Calu3 (cell line): ENCODE results near the gene UCK1. TPM values are rescaled to one million over a fixed set of nuclear protein-coding genes. Genes with fewer than 3 reads are reported as not detected.

Experiments
- BruUV-seq: library from RNA; stranded (reverse); fragments of 400-500 nt; replicated peaks from 2 replicates; lab custom pipeline; 2021; lab: Mats Ljungman, UMichigan
- CTCF ChIA-PET: fragments of 300-600 bp; sonication (Branson Sonifier 250); formaldehyde crosslinking; loops from one replicate; lab custom pipeline; 2022; ENCODE audit warnings: antibody characterized with exemption; lab: Charles Lee
- DNase-seq: peaks from one replicate; pipeline ENCODE4 v3.0.0; 2022
- H3K27ac Mint-ChIP-seq: one replicate; pipeline ENCODE4 v1.8.0; 2022; ENCODE audit warnings: mixed read lengths; ENCODE audit not compliant: unreplicated experiment
- H3K27me3 Mint-ChIP-seq: one replicate; pipeline ENCODE4 v1.8.0; 2022; ENCODE audit warnings: mixed read lengths; ENCODE audit not compliant: unreplicated experiment
- H3K36me3 Mint-ChIP-seq: one replicate; pipeline ENCODE4 v1.8.0; 2022; ENCODE audit warnings: mild to moderate bottlenecking, moderate library complexity, mixed read lengths; ENCODE audit not compliant: insufficient read depth, unreplicated experiment
- H3K4me1 Mint-ChIP-seq: one replicate; pipeline ENCODE4 v1.8.0; 2022; ENCODE audit warnings: mild to moderate bottlenecking, low read depth, mixed read lengths; ENCODE audit not compliant: unreplicated experiment
- H3K4me3 Mint-ChIP-seq: one replicate; pipeline ENCODE4 v1.8.0; 2022; ENCODE audit warnings: mild to moderate bottlenecking, low read depth, moderate library complexity, mixed read lengths; ENCODE audit not compliant: unreplicated experiment
- H3K9me3 Mint-ChIP-seq: one replicate; pipeline ENCODE4 v1.8.0; 2022; ENCODE audit warnings: low read depth, mixed read lengths; ENCODE audit not compliant: unreplicated experiment
- CTCF ChIP-seq: fragments of 200-600 bp; IDR thresholded peaks from one replicate; pipeline ENCODE4 v1.8.0; 2022; ENCODE audit warnings: antibody characterized with exemption; ENCODE audit not compliant: unreplicated experiment
- intact Hi-C: fragments of 100-400 bp; cut with micrococcal nuclease; formaldehyde crosslinking; loops from one replicate; pipeline ENCODE4 v1.10.0; 2022; ENCODE audit not compliant: unreplicated experiment
- total RNA-seq: library from RNA; stranded (reverse); gene quantifications from 2 replicates; pipeline ENCODE4 v1.2.3, GENCODE V29; 2022

Gene UCK1
- total RNA-seq, 1 experiment from 2014 or later = 19.6 TPM

GRCh38 chr9:131513177-131513576 lies 17.9 kb downstream of the UCK1 start:
- H3K27me3 Mint-ChIP-seq = no peaks in the 10 kb centered on the region
- H3K36me3 Mint-ChIP-seq = peaks cover 5% of the 10 kb centered on the region
- H3K27ac Mint-ChIP-seq = no peak overlapping the region
- no peaks in the 10 kb centered on the region for H3K4me1 Mint-ChIP-seq
- no TSS peak for BruUV-seq
- TF ChIP-seq CTCF = no peak
- no peak for DNase-seq
- no peaks in the 10 kb centered on the region for H3K9me3 Mint-ChIP-seq
- intact Hi-C loops = no loop called here
- CTCF ChIA-PET = no interaction called here
- no peak overlapping the region for H3K4me3 Mint-ChIP-seq

- DNase-seq = no peak
- BruUV-seq = no TSS peak
- Mint-ChIP-seq H3K4me1 (no peaks in the 10 kb centered on the region), H3K27ac (no peak overlapping the region), H3K36me3 (peaks cover 5% of the 10 kb centered on the region), H3K4me3 (no peak overlapping the region), H3K27me3 (no peaks in the 10 kb centered on the region), H3K9me3 (no peaks in the 10 kb centered on the region)
- intact Hi-C loops = no loop called here
- CTCF ChIA-PET = no interaction called here
- TF ChIP-seq CTCF = no peak
These were observed 19.2 kb downstream of the UCK1 start for GRCh38 chr9:131511880-131512279.

GRCh38 chr9:131511416-131511815 lies 19.6 kb downstream of the UCK1 start:
- H3K4me3 Mint-ChIP-seq = no peak overlapping the region
- no peaks in the 10 kb centered on the region for H3K9me3 Mint-ChIP-seq
- no peak overlapping the region for H3K27ac Mint-ChIP-seq
- no peak for TF ChIP-seq CTCF
- peaks cover 5% of the 10 kb centered on the region for H3K36me3 Mint-ChIP-seq
- intact Hi-C loops = no loop called here
- H3K4me1 Mint-ChIP-seq = no peaks in the 10 kb centered on the region
- no TSS peak for BruUV-seq
- no peaks in the 10 kb centered on the region for H3K27me3 Mint-ChIP-seq
- CTCF ChIA-PET = no interaction called here
- DNase-seq = no peak

GRCh38 chr9:131505012-131505411 lies 26.1 kb downstream of the UCK1 start:
- no peak for DNase-seq
- Mint-ChIP-seq H3K4me3 (no peak overlapping the region), H3K4me1 (peaks cover 17% of the 10 kb centered on the region), H3K27me3 (no peaks in the 10 kb centered on the region), H3K36me3 (peaks cover 22% of the 10 kb centered on the region), H3K27ac (no peak overlapping the region), H3K9me3 (no peaks in the 10 kb centered on the region)
- TF ChIP-seq CTCF = no peak
- CTCF ChIA-PET = interaction anchor here (0.7 kb wide), 1 partner anchor 82 kb away, joined by 3 read pairs; no protein-coding TSS in a partner anchor
- intact Hi-C loops = no loop called here
- BruUV-seq = no TSS peak
